Ramos (cell line): Measurements from ENCODE around the gene CFAP410.

Source experiments
- in situ Hi-C: fragments of 300-500 bp; cut with MboI; formaldehyde crosslinking; loops from one replicate; pipeline ENCODE4 v1.14.3; 2022; ENCODE audit warnings: low sequenced_read_pairs; ENCODE audit not compliant: unreplicated experiment

Gene CFAP410

GRCh38 chr21:44338971-44339910, at the start of gene CFAP410:
Gene CFAP410 (minus strand): TSS chr21:44339390. CDS start chr21:44339194, 196 bp downstream.
- in situ Hi-C loops, result loop anchor here (10.0 to 25.0 kb wide), 2 partner anchors 534 to 1352 kb away; no protein-coding TSS in a partner anchor

- in situ Hi-C loops, result no loop called here
Observed at GRCh38 chr21:44384968-44385367, 45.8 kb upstream of the CFAP410 start.

GRCh38 chr21:44383216-44383615, 44.0 kb upstream of the CFAP410 start:
- in situ Hi-C loops, result no loop called here

- in situ Hi-C loops, result no loop called here
Observed at GRCh38 chr21:44382536-44382935, 43.3 kb upstream of the CFAP410 start.

GRCh38 chr21:44381874-44382273, 42.7 kb upstream of the CFAP410 start:
- in situ Hi-C loops, result no loop called here

- in situ Hi-C loops, result no loop called here
Observed at GRCh38 chr21:44380876-44381275, 41.7 kb upstream of the CFAP410 start.

GRCh38 chr21:44379991-44380865, 41.0 kb upstream of the CFAP410 start:
- in situ Hi-C loops, result no loop called here

- in situ Hi-C loops, result no loop called here
Observed at GRCh38 chr21:44379515-44379848, 40.3 kb upstream of the CFAP410 start.

- in situ Hi-C loops, result no loop called here
Observed at GRCh38 chr21:44378646-44379514, 39.7 kb upstream of the CFAP410 start.

GRCh38 chr21:44377922-44378645, 38.9 kb upstream of the CFAP410 start:
- in situ Hi-C loops, result no loop called here

GRCh38 chr21:44377201-44377921, 38.2 kb upstream of the CFAP410 start:
- in situ Hi-C loops, result no loop called here

GRCh38 chr21:44376606-44377005, 37.4 kb upstream of the CFAP410 start:
- in situ Hi-C loops, result no loop called here

GRCh38 chr21:44375761-44376241, 36.6 kb upstream of the CFAP410 start:
- in situ Hi-C loops, result no loop called here

- in situ Hi-C loops, result no loop called here
Observed at GRCh38 chr21:44375281-44375651, 36.1 kb upstream of the CFAP410 start.

- in situ Hi-C loops, result no loop called here
Observed at GRCh38 chr21:44374601-44375280, 35.6 kb upstream of the CFAP410 start.

GRCh38 chr21:44372616-44373015, 33.4 kb upstream of the CFAP410 start:
- in situ Hi-C loops, result no loop called here

- in situ Hi-C loops, result no loop called here
Observed at GRCh38 chr21:44371596-44371995, 32.4 kb upstream of the CFAP410 start.

- in situ Hi-C loops, result no loop called here
Observed at GRCh38 chr21:44370786-44371410, 31.7 kb upstream of the CFAP410 start.
